Stimulated activated CD8-positive, alpha-beta memory T cell treated with anti-CD3 and anti-CD28 coated beads, Interleukin-7, amount 100 ng/mL, for 4 hours (primary cell): ENCODE results near the gene SSNA1.

Experiments
- DNase-seq, 2 donors: peaks; one replicate each; pipeline ENCODE4 v3.0.0-alpha.2; 2020; ENCODE audit warnings: low read depth in 2 of 2

The SSNA1 gene

DNA sequence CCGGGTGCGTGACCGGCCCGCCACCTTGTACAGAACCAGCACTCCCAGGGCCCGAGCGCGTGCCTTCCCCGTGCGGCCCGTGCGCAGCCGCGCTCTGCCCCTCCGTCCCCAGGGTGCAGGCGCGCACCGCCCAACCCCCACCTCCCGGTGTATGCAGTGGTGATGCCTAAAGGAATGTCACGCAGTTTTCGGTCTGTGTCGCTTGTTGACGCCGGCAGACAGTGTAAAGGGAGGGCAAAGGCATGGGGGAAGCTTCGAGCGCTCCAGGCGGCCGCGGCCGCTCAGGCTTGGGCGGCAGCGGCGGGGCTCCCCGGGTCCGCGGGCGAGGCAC lies 19.9 kb upstream of the SSNA1 start:
- DNase-seq = no peak

DNA sequence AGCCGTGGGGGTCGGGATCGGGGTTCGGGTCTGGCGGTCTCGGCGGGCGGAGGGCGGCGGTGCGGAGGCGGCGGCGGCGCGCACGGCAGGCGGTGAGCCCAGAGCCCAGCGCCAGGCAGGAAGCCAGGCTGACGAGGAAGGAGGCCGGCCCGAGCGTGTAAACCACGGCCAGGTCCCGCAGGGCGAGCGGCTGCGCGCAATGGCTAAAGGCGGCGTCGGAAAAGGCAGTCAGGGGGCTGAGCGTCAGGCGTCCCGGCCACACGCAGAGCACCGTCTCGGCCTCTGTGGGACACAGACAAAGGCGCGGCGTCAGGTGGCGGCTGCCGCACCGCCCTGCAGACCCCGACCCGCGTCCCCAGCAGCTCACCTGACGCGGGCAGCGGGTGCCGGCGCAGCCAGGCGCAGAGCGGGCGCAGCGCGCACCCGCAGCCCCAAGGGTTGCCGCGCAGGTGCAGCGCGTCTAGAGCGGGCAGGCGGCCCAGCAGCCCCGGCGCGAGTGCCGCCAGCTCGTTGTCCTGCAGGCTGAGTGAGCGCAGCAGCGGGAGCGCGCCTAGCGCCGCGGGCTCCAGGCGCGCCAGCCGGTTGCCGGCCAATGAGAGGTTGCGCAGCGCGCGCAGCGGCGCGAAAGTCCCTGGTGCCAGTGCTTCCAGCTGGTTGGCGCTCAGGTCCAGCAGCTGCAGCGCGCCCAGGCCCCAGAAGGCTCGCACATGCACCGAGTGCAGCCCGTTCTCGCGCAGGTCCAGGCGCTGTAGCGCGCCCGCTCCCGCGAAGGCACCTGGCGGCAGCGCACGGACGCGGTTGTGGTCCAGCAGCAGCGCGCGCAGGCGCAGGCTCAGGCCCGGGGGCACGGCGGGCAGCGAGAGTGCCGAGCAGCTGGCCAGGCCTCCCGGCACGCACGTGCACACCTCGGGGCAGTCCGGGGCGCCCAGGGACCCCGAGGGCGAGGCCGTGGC lies 19.3 kb upstream of the SSNA1 start:
- DNase-seq = no peak

DNA sequence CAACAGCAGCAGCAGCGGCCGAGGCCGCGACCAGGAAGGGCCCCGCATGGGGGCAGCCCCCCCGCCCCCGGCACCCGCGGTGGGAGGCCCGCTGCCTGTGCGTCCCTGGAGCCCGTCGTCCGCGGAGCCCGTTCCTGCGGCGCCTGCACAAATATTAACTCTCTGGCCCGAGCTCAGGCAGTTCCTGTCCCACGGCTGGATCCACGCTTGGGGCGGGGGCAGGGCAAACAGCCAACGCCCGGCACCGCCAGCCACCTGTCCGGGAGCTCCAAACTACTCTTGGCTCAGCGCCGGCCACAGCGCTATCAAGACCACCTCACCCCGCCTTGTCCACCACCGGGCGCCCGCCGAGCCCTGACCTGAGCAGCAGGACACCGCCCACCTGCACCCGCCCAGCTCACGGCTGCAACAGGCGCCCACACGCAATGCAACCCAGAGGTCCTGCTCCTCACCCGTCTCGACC lies 18.5 kb upstream of the SSNA1 start, which contains the start of gene LRRC26:
LRRC26 (minus strand) TSS at position 156 of the 463 bp plus-strand sequence; CDS start at position 48, 108 bp downstream.
- DNase-seq = no peak

DNA sequence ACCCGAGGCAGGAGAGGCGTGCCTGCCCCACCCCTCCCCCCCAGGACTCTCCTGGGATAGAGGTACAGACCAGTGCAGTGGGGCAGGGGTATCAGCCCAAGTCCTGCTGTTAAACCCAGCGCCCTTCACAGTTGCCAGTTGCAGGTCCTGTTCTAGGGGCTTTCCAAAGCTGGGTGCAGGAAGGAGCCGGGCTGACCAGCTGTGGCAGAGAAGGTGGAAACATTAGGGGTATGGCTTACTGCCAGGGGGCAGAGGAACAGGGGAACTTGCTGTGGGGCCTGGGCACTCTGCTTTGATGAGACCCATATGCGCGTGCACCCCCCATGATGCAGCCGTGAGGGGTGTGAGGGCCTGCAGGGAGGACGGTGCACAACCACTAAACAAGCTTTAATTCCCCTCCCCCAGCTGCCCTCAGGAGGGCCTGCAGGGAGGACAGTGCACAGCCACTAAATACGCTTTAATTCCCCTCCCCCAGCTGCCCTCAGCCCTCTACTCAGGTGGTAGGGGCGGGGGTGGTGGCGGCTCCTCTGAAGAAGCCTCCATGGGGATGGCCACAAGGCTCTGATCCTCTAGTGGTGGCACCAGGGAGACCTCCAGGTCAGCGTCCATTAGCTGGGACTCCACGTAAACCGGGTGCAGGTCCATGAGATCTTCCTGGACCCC lies 17.9 kb upstream of the SSNA1 start:
- DNase-seq = no peak

DNA sequence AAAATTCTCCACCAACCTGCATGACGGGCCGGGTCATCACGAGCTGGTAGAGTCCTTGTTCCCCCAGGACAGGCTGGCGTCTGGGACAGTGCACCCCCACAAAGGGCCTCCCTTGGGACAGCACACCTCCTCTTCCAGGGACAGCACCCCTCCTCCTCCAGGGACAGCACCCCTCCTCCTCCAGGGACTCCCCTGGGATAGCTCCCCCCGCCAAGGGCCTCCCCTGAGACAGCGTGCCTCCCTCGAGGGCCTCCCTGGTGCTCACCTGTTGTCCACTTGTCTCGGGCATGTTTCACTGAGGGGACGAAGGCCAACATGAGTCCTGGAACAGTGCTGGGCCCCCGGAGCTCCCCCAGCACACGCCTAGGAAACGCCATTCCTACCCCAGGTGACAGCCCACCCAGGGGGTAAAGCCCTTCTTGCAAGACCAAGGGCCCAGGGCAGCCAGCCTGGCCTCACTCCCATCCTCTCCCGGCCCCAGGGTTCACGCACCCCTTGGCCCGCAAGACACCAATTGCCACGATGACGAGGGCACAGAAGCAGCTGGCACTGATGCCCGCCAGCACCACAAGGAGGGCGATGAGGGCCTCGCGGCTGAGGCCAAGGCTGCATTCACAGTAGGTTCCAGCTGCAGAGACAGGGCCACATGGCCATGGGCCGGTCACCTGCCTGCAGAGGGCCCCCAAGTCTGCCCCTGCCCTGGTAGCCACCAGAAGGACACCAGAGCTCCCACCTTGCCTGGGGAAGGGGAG lies 17.2 kb upstream of the SSNA1 start:
- no peak for DNase-seq

DNA sequence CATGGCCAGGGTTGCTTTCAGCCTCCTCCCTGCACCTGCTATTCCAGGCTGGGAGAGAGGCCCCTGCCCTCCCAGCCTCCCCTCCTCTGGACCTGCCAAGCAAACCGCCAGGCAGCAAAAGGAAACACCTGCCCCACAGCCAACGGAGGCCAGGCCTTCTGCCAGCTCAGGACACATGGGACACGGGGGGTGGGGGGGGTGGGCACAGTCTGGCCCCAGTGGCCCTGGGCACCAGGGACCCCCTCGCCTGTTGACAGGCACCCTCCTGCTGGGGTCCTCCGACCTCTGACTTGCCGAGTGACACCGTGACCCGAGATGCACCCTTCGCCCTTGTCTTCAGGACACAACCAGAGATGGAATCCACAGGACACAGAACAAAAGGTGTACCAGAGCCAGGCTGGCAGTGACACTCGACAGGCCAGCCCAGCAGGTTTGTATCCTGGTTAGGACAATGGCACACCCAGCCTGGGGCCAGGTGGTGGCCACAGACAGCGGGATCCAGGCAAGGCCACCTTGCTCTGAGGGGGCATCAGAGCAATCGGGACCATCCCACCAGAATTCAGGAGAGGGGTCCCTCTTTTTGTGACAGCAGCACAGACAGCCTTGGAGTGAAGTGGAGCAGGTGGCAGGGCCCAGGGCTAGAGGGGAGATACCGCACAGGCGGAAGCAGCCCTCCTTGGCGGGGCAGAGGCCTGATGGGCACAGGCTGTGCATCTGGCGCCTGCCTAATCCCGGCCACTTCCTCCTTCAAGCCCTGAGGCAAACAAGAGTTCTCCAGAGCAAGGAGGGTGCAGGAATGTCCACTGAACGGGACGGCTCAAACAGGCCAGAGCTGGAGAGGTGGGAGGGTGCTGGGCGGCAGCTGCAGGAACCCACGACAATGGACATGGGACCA lies 15.3 kb upstream of the SSNA1 start:
- DNase-seq = no peak

DNA sequence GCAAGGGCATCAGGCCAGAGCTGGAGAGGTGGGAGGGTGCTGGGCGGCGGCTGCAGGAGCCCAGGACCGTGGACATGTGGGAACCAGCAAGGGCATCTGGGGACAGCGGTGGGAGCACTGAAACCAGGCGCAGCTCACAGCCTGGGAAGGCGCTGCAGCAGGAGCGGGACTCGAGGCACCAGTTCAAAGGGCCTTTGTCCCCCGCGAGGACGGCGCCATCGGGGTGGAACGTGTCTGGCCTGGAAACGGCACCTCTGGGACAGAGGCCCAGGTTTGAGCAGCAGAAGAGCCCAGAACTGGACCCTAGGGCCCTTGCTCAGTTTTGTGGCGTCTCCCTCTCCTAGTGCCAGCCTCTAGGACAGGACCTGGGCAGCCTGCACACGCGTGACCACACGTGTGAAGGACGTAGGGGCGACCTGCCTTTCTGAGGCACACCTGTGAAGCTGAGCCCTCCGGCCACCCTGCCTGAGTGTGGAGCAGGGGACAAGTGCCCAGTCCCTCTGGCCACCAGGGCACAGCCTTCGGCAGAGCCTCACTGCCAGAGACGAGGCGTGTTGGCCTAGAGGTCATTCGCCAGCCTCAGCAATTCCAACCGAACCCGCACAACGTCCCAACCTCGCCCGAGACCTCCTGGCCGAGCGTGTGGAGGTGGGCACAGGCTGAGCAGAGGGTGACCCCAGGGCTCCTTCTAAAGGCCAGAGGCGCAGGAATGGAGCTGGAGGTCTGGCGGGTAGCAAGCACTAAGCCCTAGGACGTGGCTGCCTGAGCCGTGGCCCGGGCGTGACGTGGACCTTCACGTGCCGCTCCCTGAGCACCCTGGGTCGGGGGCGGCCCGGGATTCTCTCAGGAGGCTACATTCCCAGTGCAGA lies 14.4 kb upstream of the SSNA1 start:
- DNase-seq = no peak

DNA sequence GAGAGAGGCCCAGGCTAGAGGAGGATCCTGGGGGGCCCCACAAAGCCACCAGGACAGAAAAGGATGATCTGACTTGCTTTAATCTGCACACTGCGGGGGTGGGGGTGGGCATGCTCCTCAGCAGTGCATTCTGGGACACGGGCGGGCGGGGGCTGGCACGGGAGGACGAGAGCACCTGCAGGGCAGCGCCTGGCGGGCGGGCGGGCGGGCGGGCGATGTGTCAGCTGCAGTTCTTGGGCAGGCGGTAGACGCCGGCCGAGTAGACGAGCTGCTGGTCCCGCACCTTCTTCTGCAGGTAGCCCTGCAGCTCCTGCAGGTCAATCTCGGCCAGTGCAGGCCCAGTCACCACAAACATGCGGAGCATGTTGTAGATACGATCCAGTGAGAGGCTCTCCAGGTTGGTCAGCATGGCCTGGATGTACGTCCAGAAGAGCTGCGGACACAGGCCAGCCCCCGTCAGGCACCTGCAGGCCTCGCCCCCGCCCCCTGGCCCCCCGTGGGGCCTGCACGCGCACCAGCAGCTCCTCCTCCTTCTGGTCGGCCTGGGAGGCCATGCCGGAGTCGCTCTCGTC lies 13.7 kb upstream of the SSNA1 start:
- DNase-seq = peak in 1 of 2 donors; percentile 26

DNA sequence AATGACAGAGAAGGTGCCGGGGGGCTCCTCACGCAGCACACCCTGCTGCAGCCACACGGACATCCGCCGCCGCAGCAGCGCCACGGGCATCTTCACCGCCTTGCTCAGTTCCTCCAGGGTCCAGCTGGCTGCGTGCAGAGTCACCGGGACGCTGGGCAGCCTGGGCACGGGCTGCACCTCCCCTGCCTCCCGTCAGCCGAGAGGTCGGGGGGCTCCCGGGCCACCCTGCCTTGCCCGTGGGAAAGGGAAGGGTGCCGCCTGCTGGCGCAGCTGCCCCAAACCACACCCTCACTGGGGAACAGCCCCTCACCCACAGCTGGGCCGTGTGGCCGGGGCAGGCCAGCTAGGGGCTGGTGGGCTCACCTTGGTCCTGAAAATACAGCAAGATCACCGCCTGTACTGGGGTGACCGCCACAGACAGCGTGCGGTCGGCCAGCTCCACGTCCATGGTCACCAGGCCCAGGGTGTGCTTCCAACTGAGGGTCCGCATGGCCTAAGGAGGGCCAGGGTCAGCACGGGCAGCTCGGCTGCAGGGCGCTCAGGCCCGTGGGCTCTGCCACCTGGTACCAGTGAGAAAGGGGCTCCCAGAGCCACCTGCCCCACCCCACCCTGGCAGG lies 13.0 kb upstream of the SSNA1 start:
- no peak for DNase-seq

DNA sequence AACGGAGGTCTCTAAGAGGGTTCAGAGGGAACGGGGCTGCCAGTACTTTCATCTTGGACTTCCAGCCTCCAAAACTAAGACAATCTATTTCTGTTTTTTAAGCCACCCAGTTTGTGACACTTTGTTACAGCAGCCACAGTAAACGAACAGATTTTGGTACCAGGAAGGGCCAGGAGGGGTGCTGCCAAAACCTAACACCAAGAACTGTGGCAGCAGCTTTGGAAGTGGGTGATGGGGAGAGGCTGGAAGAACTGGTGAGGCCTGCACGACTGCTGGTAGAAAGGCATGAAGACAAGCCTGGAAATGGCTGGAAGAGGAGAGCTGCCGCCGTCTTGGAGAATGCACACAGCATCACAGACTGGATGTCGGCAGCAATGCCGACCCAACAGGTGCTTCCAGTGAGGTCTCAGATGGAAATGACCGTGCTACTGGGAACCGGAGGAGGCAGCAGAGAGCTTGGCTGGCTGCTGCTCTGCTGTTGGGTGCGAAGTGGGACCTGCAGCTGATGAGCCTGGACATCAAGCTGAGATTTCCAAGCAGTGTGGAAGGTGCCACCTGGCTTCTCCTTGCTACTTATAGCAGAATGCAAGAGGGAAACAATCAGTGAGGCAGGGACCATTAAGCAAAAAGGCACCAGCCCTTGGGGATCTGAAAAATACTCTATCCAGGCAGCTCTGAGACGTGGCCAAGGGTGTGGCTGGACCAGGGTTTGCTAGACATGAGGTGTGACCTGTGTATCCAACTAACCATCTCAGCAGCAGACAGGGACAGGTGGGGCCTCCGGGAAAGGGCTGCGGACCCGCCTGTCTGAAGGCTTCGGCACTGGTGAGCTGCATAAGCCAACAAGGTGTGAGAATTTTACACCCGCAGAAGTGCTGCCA lies 11.9 kb upstream of the SSNA1 start:
- no peak for DNase-seq

DNA sequence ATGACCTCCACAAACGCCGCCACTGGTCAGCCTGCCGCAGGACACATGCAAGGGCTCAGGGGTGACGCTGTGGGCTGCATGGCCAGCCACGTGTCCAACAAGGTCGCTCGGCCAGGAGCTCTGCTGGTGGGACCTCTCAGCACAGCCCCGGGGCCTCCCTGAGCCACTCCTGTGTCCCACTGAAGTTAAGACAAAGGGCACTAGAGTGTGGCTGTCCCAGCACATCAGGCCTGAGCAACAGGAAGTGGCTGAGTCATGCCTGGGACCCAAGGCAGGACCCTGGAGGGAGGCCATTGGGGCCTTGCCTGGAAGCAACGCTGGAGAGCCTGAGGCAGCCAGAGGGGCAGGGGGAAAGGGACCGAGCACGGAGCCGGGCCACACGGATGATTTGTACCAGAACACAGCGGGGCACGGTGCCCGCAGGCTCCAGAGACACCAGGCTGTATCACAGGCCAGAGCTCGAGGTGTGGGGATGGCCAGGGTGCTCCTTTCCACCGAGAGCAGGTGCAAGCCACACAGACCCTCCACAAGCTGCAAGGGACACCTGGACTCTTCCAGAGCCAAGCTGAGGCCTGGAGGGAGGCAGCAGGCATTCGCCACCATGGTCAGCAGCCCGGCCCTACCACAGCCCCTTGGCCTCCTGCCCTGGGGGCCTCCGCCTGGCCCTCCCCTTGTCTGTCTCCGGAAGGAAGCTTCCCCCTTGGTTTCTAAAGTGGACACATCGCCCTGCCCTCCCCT lies 10.1 kb upstream of the SSNA1 start:
- DNase-seq = no peak

DNA sequence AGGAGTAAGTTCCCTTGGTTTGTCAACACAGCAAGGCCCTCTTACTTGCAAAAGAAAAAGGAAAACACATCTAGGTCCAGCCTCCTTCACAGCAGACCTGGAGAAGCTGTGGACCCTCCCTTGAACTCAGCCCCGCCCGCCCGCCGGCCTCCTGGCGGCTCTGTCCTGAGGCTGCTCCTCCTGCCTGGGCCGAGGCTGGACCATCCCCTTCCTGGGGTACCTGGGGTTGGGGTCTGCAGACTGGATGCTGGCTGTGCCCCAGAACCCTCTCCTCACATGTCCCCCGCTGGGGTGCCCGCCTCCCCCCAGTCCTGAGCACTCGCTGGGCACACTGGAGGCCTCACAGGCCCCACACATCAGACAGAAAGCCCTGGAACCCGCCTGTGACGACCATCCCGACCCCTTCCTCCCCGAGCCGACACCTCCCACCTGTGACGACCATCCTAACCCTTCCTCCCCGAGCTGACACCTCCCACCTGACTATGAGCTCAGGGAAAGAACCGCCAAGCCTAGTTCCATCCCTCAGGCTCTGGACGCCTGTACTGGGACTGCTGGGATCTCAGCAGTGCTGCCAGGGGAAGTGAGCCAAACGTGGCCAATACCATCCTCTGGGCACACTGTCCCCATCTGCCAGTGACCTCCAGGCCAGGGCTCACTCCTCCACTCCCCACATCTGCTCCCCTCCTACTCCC lies 9.4 kb upstream of the SSNA1 start:
- no peak for DNase-seq

DNA sequence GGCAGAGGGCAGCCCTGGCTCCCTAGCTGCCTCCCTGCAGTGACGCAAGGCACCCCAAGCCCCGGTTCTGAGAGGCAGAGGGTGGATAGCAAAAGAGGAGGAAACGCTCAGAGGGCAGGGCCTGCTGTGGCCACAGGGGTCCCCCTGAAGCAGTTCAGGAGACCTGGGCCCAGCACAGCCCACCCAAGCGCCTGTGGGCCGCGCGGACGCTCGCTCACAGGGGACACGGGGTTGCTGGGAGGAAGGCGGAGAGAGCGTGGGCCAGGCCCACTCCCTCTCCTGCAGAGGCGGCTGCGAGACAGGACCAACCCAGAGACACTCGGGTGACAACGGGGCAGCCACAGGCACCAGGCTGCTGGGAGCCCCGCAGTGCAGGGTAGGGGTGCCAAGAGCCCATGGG lies 8.7 kb upstream of the SSNA1 start:
- no peak for DNase-seq

DNA sequence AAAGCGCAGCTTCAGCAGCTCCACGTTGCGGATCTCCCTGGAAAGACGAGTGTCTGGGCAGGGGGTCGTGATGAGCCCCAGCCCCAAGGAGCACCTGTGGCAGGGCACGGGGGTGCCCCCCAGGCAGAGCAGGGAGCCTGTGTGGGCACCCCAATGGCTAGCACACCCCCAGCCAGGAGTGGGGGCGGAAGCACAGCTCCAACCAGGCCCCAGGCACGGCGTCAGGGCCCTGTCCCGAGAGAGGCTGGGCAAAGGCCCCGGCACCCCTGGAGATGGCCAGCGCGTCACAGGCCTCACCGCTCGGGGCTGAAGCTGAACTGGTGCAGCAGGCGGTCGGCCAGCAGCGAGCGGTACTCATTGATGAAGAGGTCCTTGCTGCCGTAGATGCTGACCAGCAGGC lies 8.0 kb upstream of the SSNA1 start:
- DNase-seq = no peak

DNA sequence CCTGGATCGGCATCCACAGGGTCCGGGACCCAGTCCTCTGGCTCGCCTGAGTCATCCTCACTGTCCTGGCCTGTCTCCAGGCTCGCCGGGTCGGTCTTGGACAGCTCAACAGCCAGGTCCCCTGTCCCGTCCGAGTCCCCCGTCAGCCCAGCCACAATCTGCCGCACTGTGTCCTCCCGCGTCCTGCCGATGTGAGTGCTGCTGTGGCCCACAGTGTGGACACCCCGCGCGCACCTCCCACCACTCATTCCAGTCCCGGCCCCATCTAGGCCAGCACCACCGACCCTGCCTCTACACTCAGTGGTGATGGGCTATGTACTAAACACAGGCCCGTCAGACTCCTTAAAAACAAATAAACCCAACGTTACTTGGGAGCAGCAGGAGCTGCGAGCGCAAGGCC lies 6.8 kb upstream of the SSNA1 start:
- DNase-seq = no peak

DNA sequence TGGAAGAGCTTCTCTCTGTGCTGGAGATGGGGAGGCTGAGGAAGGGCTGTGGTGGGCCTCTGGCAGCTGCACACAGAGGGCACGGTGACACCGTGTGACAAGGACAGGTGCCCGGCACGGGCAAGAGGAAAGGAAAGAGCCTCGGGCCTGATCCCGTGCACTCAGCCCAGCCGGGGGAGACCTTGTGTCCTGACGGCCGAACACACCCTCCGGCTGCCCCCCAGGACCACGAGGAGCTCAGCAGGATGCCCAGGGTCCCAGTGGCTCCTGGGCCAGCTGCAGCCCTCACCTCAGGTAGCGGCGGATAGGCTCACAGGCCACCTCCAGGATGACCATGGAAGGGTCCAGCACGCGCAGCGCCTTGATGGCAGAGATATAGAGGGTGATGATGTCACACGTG lies 5.6 kb upstream of the SSNA1 start:
- DNase-seq = no peak

DNA sequence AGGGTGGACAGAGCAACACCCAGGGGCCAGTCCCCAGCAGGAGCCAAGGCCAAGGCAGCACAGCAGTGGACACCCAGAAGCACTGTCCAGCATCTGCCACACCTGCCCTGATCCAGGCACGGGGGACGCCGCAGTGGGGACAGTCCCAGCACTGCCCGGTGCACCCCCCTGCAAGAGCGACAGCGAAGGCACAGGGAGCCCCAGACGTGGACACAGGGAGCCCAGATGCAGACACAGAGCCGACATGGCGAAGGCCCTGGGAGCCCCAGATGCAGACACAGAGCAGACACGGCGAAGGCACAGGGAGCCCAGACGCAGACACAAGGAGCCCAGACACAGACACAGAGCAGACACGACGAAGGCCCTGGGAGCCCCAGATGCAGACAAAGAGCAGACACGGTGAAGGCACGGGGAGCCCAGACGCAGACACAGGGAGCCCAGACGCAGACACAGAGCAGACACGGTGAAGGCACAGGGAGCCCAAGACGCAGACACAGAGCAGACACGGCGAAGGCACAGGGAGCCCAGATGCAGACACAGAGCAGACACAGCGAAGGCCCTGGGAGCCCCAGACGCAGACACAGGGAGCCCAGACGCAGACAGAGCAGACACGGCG lies 4.4 kb upstream of the SSNA1 start:
- no peak for DNase-seq
